ENCODE measurements around the gene TSPAN18.

GRCh38 chr11:44750551-44751465 is 24.0 kb downstream of the TSPAN18 start:
- TF ChIP-seq ESRRA (IDR thresholded peaks at IDR 0.05; ENCODE audit: low read length) (no peak), EZH2 (IDR thresholded peaks at IDR 0.05; ENCODE audit: borderline replicate concordance, control insufficient read depth, low read depth, low read length) (no peak), CTCF (IDR thresholded peaks at IDR 0.05 in 2 of 3, conservative IDR thresholded peaks at IDR 0.05 in 1 of 3; ENCODE audit: control insufficient read depth in 2 of 3, extremely low read depth in 1 of 3, insufficient read depth in 1 of 3, low read depth in 3 of 3, low read length in 3 of 3) (no peak), POLR2A (IDR thresholded peaks at IDR 0.05; ENCODE audit: low read depth, low read length) (no peak), RCOR1 (conservative IDR thresholded peaks at IDR 0.05; ENCODE audit: low read depth, low read length) (no peak), SPI1 (IDR thresholded peaks at IDR 0.05; ENCODE audit: borderline replicate concordance, insufficient read depth, low read depth, low read length) (no peak), FOS (IDR thresholded peaks at IDR 0.05; ENCODE audit: borderline replicate concordance, extremely low read depth, insufficient read length) (no peak), REST (IDR thresholded peaks at IDR 0.05; ENCODE audit: low read depth, low read length) (no peak), MTA2 (IDR thresholded peaks at IDR 0.05; ENCODE audit: low read depth) (no peak), ATF2 (IDR thresholded peaks at IDR 0.05; ENCODE audit: low read length) (no peak)
